T-helper 2 cell treated with Interferon-gamma antibody and Interleukin-4, amounts not matched to agents 5 μg/mL and 100 μg/mL, for 36 hours (primary cell): Measurements from ENCODE around the gene ZNF385C.

ENCODE experiments used
- DNase-seq: peaks from one replicate; pipeline ENCODE4 v3.0.0; 2021; ENCODE audit warnings: low spot score
- H3K27ac Mint-ChIP-seq: one replicate; pipeline ENCODE4 v1.8.0; 2021; ENCODE audit warnings: mild to moderate bottlenecking, mixed read lengths
- H3K27me3 Mint-ChIP-seq: one replicate; pipeline ENCODE4 v1.8.0; 2021; ENCODE audit warnings: low read depth, mixed read lengths
- H3K36me3 Mint-ChIP-seq: one replicate; pipeline ENCODE4 v1.8.0; 2021; ENCODE audit warnings: low read depth, mixed read lengths
- H3K4me1 Mint-ChIP-seq: one replicate; pipeline ENCODE4 v1.8.0; 2021; ENCODE audit warnings: low read depth, mixed read lengths
- H3K4me3 Mint-ChIP-seq: one replicate; pipeline ENCODE4 v1.8.0; 2022; ENCODE audit warnings: mild to moderate bottlenecking, moderate library complexity, mixed read lengths
- H3K9me3 Mint-ChIP-seq: one replicate; pipeline ENCODE4 v1.8.0; 2021; ENCODE audit warnings: mixed read lengths

ZNF385C gene

GRCh38 chr17:42118545-42118944, 20.3 kb upstream of the ZNF385C start:
- peaks cover 26% of the 10 kb centered on the region for H3K4me1 Mint-ChIP-seq
- H3K27ac Mint-ChIP-seq: peak overlapping the region; percentile 33
- no peaks in the 10 kb centered on the region for H3K9me3 Mint-ChIP-seq
- H3K4me3 Mint-ChIP-seq: peak overlapping the region; percentile 30
- H3K27me3 Mint-ChIP-seq: no peaks in the 10 kb centered on the region
- H3K36me3 Mint-ChIP-seq: peaks cover 20% of the 10 kb centered on the region
- DNase-seq: no peak

GRCh38 chr17:42118126-42118510, 19.8 kb upstream of the ZNF385C start:
- Mint-ChIP-seq H3K27me3 (no peaks in the 10 kb centered on the region), H3K9me3 (no peaks in the 10 kb centered on the region), H3K27ac (no peak overlapping the region), H3K4me3 (no peak overlapping the region), H3K36me3 (peaks cover 20% of the 10 kb centered on the region), H3K4me1 (peaks cover 26% of the 10 kb centered on the region)
- DNase-seq: no peak

- Mint-ChIP-seq H3K27me3 (no peaks in the 10 kb centered on the region), H3K4me1 (peaks cover 29% of the 10 kb centered on the region), H3K27ac (no peak overlapping the region), H3K4me3 (no peak overlapping the region), H3K36me3 (peaks cover 20% of the 10 kb centered on the region), H3K9me3 (no peaks in the 10 kb centered on the region)
- no peak for DNase-seq
Observed at GRCh38 chr17:42117397-42118125, 19.3 kb upstream of the ZNF385C start.

- H3K9me3 Mint-ChIP-seq: no peaks in the 10 kb centered on the region
- H3K27ac Mint-ChIP-seq: peak overlapping the region; percentile 67
- peaks cover 20% of the 10 kb centered on the region for H3K36me3 Mint-ChIP-seq
- H3K27me3 Mint-ChIP-seq: no peaks in the 10 kb centered on the region
- no peak overlapping the region for H3K4me3 Mint-ChIP-seq
- DNase-seq: peak; percentile 68
- H3K4me1 Mint-ChIP-seq: peaks cover 33% of the 10 kb centered on the region
Observed at GRCh38 chr17:42116705-42117396, 18.6 kb upstream of the ZNF385C start.

- Mint-ChIP-seq H3K27ac (peak overlapping the region; percentile 60), H3K4me3 (no peak overlapping the region), H3K9me3 (no peaks in the 10 kb centered on the region), H3K27me3 (no peaks in the 10 kb centered on the region), H3K36me3 (peaks cover 30% of the 10 kb centered on the region), H3K4me1 (peaks cover 38% of the 10 kb centered on the region)
- DNase-seq: no peak
Observed at GRCh38 chr17:42114118-42114517, 15.8 kb upstream of the ZNF385C start.

GRCh38 chr17:42113293-42114069, 15.2 kb upstream of the ZNF385C start:
- Mint-ChIP-seq H3K9me3 (no peaks in the 10 kb centered on the region), H3K36me3 (peaks cover 34% of the 10 kb centered on the region), H3K4me1 (peaks cover 34% of the 10 kb centered on the region), H3K27me3 (no peaks in the 10 kb centered on the region), H3K4me3 (no peak overlapping the region), H3K27ac (peak overlapping the region; percentile 98)
- no peak for DNase-seq

GRCh38 chr17:42112552-42113176, 14.4 kb upstream of the ZNF385C start, which contains the start of gene DHX58:
Gene DHX58, minus strand, starts transcription at chr17:42112714. Its CDS starts 822 bp downstream, at chr17:42111892.
- peak; percentile 83 for DNase-seq
- Mint-ChIP-seq H3K27ac (peak within 1 kb of the TSS; percentile 98), H3K27me3 (no peaks in the 10 kb centered on the region), H3K4me1 (peaks cover 39% of the 10 kb centered on the region), H3K9me3 (no peaks in the 10 kb centered on the region), H3K36me3 (peaks cover 38% of the 10 kb centered on the region), H3K4me3 (peak within 1 kb of the TSS; percentile 94)

- DNase-seq: peak; percentile 27
- Mint-ChIP-seq H3K27ac (peak overlapping the region; percentile 98), H3K4me3 (peak overlapping the region; percentile 94), H3K36me3 (peaks cover 36% of the 10 kb centered on the region), H3K9me3 (no peaks in the 10 kb centered on the region), H3K27me3 (no peaks in the 10 kb centered on the region), H3K4me1 (peaks cover 37% of the 10 kb centered on the region)
Observed at GRCh38 chr17:42111871-42112551, 13.7 kb upstream of the ZNF385C start.

- Mint-ChIP-seq H3K36me3 (peaks cover 34% of the 10 kb centered on the region), H3K4me1 (peaks cover 32% of the 10 kb centered on the region), H3K27me3 (no peaks in the 10 kb centered on the region), H3K9me3 (no peaks in the 10 kb centered on the region), H3K27ac (peak overlapping the region; percentile 61), H3K4me3 (peak overlapping the region; percentile 94)
- no peak for DNase-seq
Observed at GRCh38 chr17:42111265-42111636, 13.0 kb upstream of the ZNF385C start.

GRCh38 chr17:42110301-42111264, 12.3 kb upstream of the ZNF385C start:
- Mint-ChIP-seq H3K9me3 (no peaks in the 10 kb centered on the region), H3K27ac (peak overlapping the region; percentile 85), H3K4me3 (peak overlapping the region; percentile 94), H3K4me1 (peaks cover 32% of the 10 kb centered on the region), H3K27me3 (no peaks in the 10 kb centered on the region), H3K36me3 (peaks cover 34% of the 10 kb centered on the region)
- DNase-seq: no peak

- H3K9me3 Mint-ChIP-seq: no peaks in the 10 kb centered on the region
- H3K4me3 Mint-ChIP-seq: no peak overlapping the region
- DNase-seq: no peak
- peak overlapping the region; percentile 57 for H3K27ac Mint-ChIP-seq
- no peaks in the 10 kb centered on the region for H3K27me3 Mint-ChIP-seq
- peaks cover 29% of the 10 kb centered on the region for H3K36me3 Mint-ChIP-seq
- peaks cover 28% of the 10 kb centered on the region for H3K4me1 Mint-ChIP-seq
Observed at GRCh38 chr17:42109086-42109485, 10.8 kb upstream of the ZNF385C start.
